Peyer's patch (tissue), 4 donors: ENCODE results near the gene POP4. TPM values are rescaled to one million over a fixed set of nuclear protein-coding genes. Genes with fewer than 3 reads are reported as not detected.
"Not testable (repeated sequence)": the region's sequence is repeated elsewhere in the genome, so short reads cannot be mapped to it uniquely, and the experiment has no call there.

Source experiments
- DNase-seq, 3 donors: peaks; one replicate each; pipeline ENCODE4 v3.0.0-alpha.2; 2017 to 2019
- H3K27ac ChIP-seq, 4 donors: fragments of 200-600 bp; sonication (generic); one replicate each; pipeline ENCODE4 v1.5.1; 2016 to 2019
- H3K27me3 ChIP-seq, 2 donors: fragments of 200-600 bp; sonication (generic); one replicate each; pipeline ENCODE4 v1.5.1; 2019
- H3K36me3 ChIP-seq, 3 donors: fragments of 200-600 bp; sonication (generic); one replicate each; pipeline ENCODE4 v1.5.1; 2016 to 2019
- H3K4me1 ChIP-seq, 4 donors: fragments of 200-600 bp; sonication (generic); one replicate each; pipeline ENCODE4 v1.5.1; 2016 to 2019
- H3K4me3 ChIP-seq, 4 donors: fragments of 200-600 bp; sonication (generic); 1 replicate in 3 of 4; 2 replicates in 1 of 4; pipeline ENCODE4 v1.5.1; 2016 to 2019; ENCODE audit warnings: mild to moderate bottlenecking in 1 of 4
- H3K9me3 ChIP-seq, 4 donors: fragments of 200-600 bp; sonication (generic); one replicate each; pipeline ENCODE4 v1.5.1; 2016 to 2019; ENCODE audit warnings: mild to moderate bottlenecking in 1 of 4
- CTCF ChIP-seq, 6 experiments: fragments of 450-650 bp in 4 of 6; fragments of 200-600 bp in 2 of 6; sonication (generic) in 1 of 6; IDR thresholded peaks; one replicate each; pipeline ENCODE4 v1.5.1; 2017 to 2019; ENCODE audit warnings: antibody characterized with exemption in 6 of 6, mild to moderate bottlenecking in 3 of 6, moderate library complexity in 1 of 6
- POLR2A ChIP-seq, 2 donors: fragments of 450-650 bp; IDR thresholded peaks; one replicate each; pipeline ENCODE4 v1.5.1; 2017; ENCODE audit warnings: antibody characterized with exemption in 2 of 2, mild to moderate bottlenecking in 2 of 2, moderate library complexity in 2 of 2
- total RNA-seq, 4 donors: library from RNA; depleted of rRNA; stranded (reverse); fragments of >200 nt; gene quantifications; one replicate each; pipeline ENCODE4 v1.1.0, GENCODE V29; 2016

POP4 gene
- total RNA-seq, 4 donors from 2014 or later = 43.7 to 50.9 (median 49.1) TPM

- Histone ChIP-seq H3K4me3 (no peak overlapping the region), H3K27ac (peak overlapping the region; percentile 22 to 45 (median 28)), H3K9me3 (no peaks in the 10 kb centered on the region), H3K4me1 (no peaks in the 10 kb centered on the region), H3K27me3 (no peaks in the 10 kb centered on the region), H3K36me3 (no peaks in the 10 kb centered on the region)
- DNase-seq = peak in 2 of 3 donors; percentile 48 to 51
- TF ChIP-seq POLR2A (IDR thresholded peaks at IDR 0.05) (no peak), CTCF (IDR thresholded peaks at IDR 0.05) (no peak)
Observed at GRCh38 chr19:29623726-29624488, 17.8 kb downstream of the POP4 start.

GRCh38 chr19:29624489-29625185, 18.6 kb downstream of the POP4 start:
- Histone ChIP-seq H3K4me3 (no peak overlapping the region), H3K4me1 (no peaks in the 10 kb centered on the region), H3K27me3 (no peaks in the 10 kb centered on the region), H3K36me3 (no peaks in the 10 kb centered on the region), H3K9me3 (no peaks in the 10 kb centered on the region), H3K27ac (peak overlapping the region in 3 of 4 donors; percentile 22 to 45 (median 25))
- peak in 1 of 3 donors; percentile 7 for DNase-seq
- TF ChIP-seq POLR2A (IDR thresholded peaks at IDR 0.05) = no peak
- no peak for TF ChIP-seq CTCF (IDR thresholded peaks at IDR 0.05)

- no peaks in the 10 kb centered on the region for H3K4me1 ChIP-seq
- H3K27me3 ChIP-seq = no peaks in the 10 kb centered on the region
- H3K9me3 ChIP-seq = no peaks in the 10 kb centered on the region
- no peaks in the 10 kb centered on the region for H3K36me3 ChIP-seq
- TF ChIP-seq POLR2A (IDR thresholded peaks at IDR 0.05) (no peak), CTCF (IDR thresholded peaks at IDR 0.05) (no peak)
- no peak overlapping the region for H3K27ac ChIP-seq
- H3K4me3 ChIP-seq = no peak overlapping the region
- no peak for DNase-seq
Observed at GRCh38 chr19:29625186-29625651, 19.1 kb downstream of the POP4 start.

GRCh38 chr19:29626386-29626785, 20.3 kb downstream of the POP4 start:
- Histone ChIP-seq H3K27ac (no peak overlapping the region), H3K36me3 (no peaks in the 10 kb centered on the region), H3K9me3 (no peaks in the 10 kb centered on the region), H3K27me3 (no peaks in the 10 kb centered on the region), H3K4me3 (no peak overlapping the region), H3K4me1 (no peaks in the 10 kb centered on the region)
- TF ChIP-seq POLR2A (IDR thresholded peaks at IDR 0.05) = no peak
- no peak for TF ChIP-seq CTCF (IDR thresholded peaks at IDR 0.05)
- peak in 1 of 3 donors; percentile 1 for DNase-seq

GRCh38 chr19:29626832-29627231, 20.7 kb downstream of the POP4 start:
- not testable (repeated sequence) for H3K4me3 ChIP-seq, H3K36me3 ChIP-seq, H3K27ac ChIP-seq, H3K4me1 ChIP-seq, H3K27me3 ChIP-seq, H3K9me3 ChIP-seq
- peak in 1 of 3 donors; percentile 7 for DNase-seq
